ENCODE data around the gene PLEKHA5.
"Not testable (repeated sequence)": the region's sequence is repeated elsewhere in the genome, so short reads cannot be mapped to it uniquely, and the experiment has no call there.

- TF ChIP-seq TSHZ2 (CRISPR knock-in tag; IDR thresholded peaks at IDR 0.05); ISL1 (CRISPR knock-in tag; IDR thresholded peaks at IDR 0.05); ESRRG (CRISPR knock-in tag; IDR thresholded peaks at IDR 0.05); SNAI2 (CRISPR knock-in tag; IDR thresholded peaks at IDR 0.05); PATZ1 (CRISPR knock-in tag; IDR thresholded peaks at IDR 0.05; ENCODE audit: borderline replicate concordance); PPARA (CRISPR knock-in tag; IDR thresholded peaks at IDR 0.05; ENCODE audit: borderline replicate concordance); OSR1 (CRISPR knock-in tag; IDR thresholded peaks at IDR 0.05); ZFP30 (CRISPR knock-in tag; IDR thresholded peaks at IDR 0.05); ZNF70 (CRISPR knock-in tag; IDR thresholded peaks at IDR 0.05); CREB5 (CRISPR knock-in tag; IDR thresholded peaks at IDR 0.05; ENCODE audit: low read depth); TOX (CRISPR knock-in tag; IDR thresholded peaks at IDR 0.05; ENCODE audit: borderline replicate concordance); ZFP3 (CRISPR knock-in tag; IDR thresholded peaks at IDR 0.05); CSRNP3 (CRISPR knock-in tag; IDR thresholded peaks at IDR 0.05); TCF4 (CRISPR knock-in tag; IDR thresholded peaks at IDR 0.05; ENCODE audit: borderline replicate concordance): not testable (repeated sequence)
Measured at GRCh38 chr12:19305621-19306020, 176.1 kb downstream of the PLEKHA5 start.

All from SK-N-SH treated with all-trans-retinoic acid at 6 μM for 48 hours (cell line).